ENCODE results near the gene BABAM2. TPM values are rescaled to one million over a fixed set of nuclear protein-coding genes. Genes with fewer than 3 reads are reported as not detected.
A peak's percentile ranks its signal among the peaks of the same experiment; 100 is the strongest.

BABAM2 gene
- total and polyA plus RNA-seq, 4 donors: 9.9 to 17.0 (median 13.9) TPM

DNA sequence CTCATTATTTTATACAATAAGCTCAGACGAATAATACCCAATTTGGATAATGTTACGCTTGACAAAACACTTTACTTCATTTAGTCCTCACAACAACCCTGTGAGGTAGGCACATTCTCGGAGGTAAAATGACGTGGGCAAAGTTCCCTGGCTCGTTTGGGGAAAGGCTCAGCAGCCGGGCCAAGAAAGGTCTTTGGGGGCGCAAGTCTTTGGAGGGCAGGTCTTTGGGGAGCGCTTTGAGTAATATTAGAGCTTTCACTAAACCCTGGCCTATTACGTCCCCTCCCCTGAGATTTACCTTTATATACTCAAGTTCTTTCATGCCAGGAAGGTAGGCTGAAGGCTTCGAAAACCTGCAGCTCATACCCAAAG is 769 bp upstream of the BABAM2 start:
- Histone ChIP-seq H3K9me3 (ENCODE audit: control insufficient read depth in 4 of 4, low read length in 3 of 4) (no peaks in the 10 kb centered on the region), H3K27me3 (ENCODE audit: control insufficient read depth in 4 of 4, insufficient read depth in 4 of 4, low read length in 3 of 4) (no peaks in the 10 kb centered on the region), H3K27ac (ENCODE audit: low read depth in 1 of 2, low read length in 2 of 2) (peak overlapping the region; percentile 99), H3K4me1 (ENCODE audit: control insufficient read depth in 4 of 4, insufficient read depth in 4 of 4, low read length in 3 of 4) (peaks cover 4 to 23% (median 6%) of the 10 kb centered on the region in 4 donors), H3K9ac (ENCODE audit: low read depth in 1 of 2, low read length in 2 of 2) (peak overlapping the region; percentile 88 to 97), H3K36me3 (ENCODE audit: control insufficient read depth in 4 of 4, insufficient read depth in 3 of 4, low read depth in 1 of 4, low read length in 3 of 4) (no peaks in the 10 kb centered on the region), H3K4me3 (ENCODE audit: low read depth in 1 of 3, low read length in 3 of 3) (peak overlapping the region; percentile 63 to 98 (median 97))
- WGBS: 10% methylated on average over 10 of the region's 10 CpGs
- TF ChIP-seq SP1 (IDR thresholded peaks at IDR 0.05) (no peak), MAX (IDR thresholded peaks at IDR 0.05) (no peak), FOXA1 (IDR thresholded peaks at IDR 0.05) (no peak), RAD21 (IDR thresholded peaks at IDR 0.05) (no peak)
- no peak for DNase-seq (ENCODE audit: low spot score)

DNA sequence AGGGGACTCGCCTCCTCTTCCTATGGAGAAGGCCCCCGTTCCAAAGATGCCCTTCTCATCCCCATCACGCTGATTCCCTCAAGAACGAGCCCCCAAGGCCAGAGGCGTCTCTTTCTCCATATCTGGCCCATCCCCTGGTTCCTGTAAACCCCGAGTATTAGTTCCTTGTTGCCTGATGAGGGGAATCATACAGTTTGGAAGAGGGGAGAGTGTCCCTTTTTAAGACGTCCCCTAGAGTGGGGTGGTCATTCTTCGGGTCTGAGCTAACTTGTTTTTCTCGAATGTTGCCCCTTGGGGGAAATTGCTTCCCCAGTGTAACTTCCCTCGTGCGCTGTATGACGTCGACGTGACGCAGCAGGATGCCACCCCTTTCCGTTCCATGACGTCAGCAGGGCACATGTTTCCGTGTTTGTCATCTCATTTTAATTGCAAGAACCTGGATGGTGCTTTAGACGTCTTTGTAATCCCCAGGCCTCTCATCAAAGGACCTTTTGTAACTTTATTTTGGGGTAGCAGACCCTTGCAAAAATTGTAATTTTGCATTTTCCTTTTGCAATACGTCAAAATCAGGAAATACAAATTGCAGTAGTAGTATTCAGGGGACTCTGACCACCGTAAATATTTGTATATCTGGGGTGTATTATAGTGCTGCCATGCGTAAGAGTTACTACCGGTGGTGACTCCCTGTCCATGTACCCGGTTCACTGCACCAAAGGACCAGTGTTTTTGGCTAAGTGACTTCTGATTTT is 569 bp downstream of the BABAM2 start:
- DNase-seq (ENCODE audit: low spot score): peak; percentile 70
- TF ChIP-seq FOXA1 (IDR thresholded peaks at IDR 0.05) (no peak), YY1 (IDR thresholded peaks at IDR 0.05) (no peak), TAF1 (conservative IDR thresholded peaks at IDR 0.05) (no peak), EGR1 (IDR thresholded peaks at IDR 0.05; ENCODE audit: low read depth in 2 of 2) (peak; percentile 64 to 84), MAX (IDR thresholded peaks at IDR 0.05) (peak; percentile 51), CTCF (IDR thresholded peaks at IDR 0.05; ENCODE audit: low read depth, low read length, missing input control) (peak; percentile 4), ATF3 (IDR thresholded peaks at IDR 0.05) (no peak), JUND (IDR thresholded peaks at IDR 0.05) (peak in 1 of 2 donors; percentile 62), SP1 (IDR thresholded peaks at IDR 0.05) (no peak), RAD21 (IDR thresholded peaks at IDR 0.05) (no peak), RXRA (IDR thresholded peaks at IDR 0.05) (no peak), FOXA2 (IDR thresholded peaks at IDR 0.05) (no peak), NR2F2 (IDR thresholded peaks at IDR 0.05) (no peak), REST (IDR thresholded peaks at IDR 0.05) (no peak), HNF4G (IDR thresholded peaks at IDR 0.05) (no peak), HNF4A (conservative IDR thresholded peaks at IDR 0.05) (no peak), GABPA (IDR thresholded peaks at IDR 0.05 in 1 of 2, conservative IDR thresholded peaks at IDR 0.05 in 1 of 2) (peak; percentile 72 to 81)
- TF ChIP-seq, protein P1, sequence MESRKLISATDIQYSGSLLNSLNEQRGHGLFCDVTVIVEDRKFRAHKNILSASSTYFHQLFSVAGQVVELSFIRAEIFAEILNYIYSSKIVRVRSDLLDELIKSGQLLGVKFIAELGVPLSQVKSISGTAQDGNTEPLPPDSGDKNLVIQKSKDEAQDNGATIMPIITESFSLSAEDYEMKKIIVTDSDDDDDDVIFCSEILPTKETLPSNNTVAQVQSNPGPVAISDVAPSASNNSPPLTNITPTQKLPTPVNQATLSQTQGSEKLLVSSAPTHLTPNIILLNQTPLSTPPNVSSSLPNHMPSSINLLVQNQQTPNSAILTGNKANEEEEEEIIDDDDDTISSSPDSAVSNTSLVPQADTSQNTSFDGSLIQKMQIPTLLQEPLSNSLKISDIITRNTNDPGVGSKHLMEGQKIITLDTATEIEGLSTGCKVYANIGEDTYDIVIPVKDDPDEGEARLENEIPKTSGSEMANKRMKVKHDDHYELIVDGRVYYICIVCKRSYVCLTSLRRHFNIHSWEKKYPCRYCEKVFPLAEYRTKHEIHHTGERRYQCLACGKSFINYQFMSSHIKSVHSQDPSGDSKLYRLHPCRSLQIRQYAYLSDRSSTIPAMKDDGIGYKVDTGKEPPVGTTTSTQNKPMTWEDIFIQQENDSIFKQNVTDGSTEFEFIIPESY (IDR thresholded peaks at IDR 0.05): no peak
- Histone ChIP-seq H3K9me3 (ENCODE audit: control insufficient read depth in 4 of 4, low read length in 3 of 4) (no peaks in the 10 kb centered on the region), H3K4me3 (ENCODE audit: low read depth in 1 of 3, low read length in 3 of 3) (peak overlapping the region; percentile 63 to 98 (median 97)), H3K27ac (ENCODE audit: low read depth in 1 of 2, low read length in 2 of 2) (peak overlapping the region; percentile 99), H3K36me3 (ENCODE audit: control insufficient read depth in 4 of 4, insufficient read depth in 3 of 4, low read depth in 1 of 4, low read length in 3 of 4) (no peaks in the 10 kb centered on the region), H3K4me1 (ENCODE audit: control insufficient read depth in 4 of 4, insufficient read depth in 4 of 4, low read length in 3 of 4) (peaks cover 4 to 18% (median 6%) of the 10 kb centered on the region in 4 donors), H3K27me3 (ENCODE audit: control insufficient read depth in 4 of 4, insufficient read depth in 4 of 4, low read length in 3 of 4) (no peaks in the 10 kb centered on the region), H3K9ac (ENCODE audit: low read depth in 1 of 2, low read length in 2 of 2) (peak overlapping the region; percentile 97)
- 9% methylated on average over 24 of the region's 24 CpGs for WGBS

All from liver (tissue), 9 donors.